Skin epidermis (tissue), 12 donors: ENCODE results near the gene TSPAN9.
"Not testable (repeated sequence)": the region's sequence is repeated elsewhere in the genome, so short reads cannot be mapped to it uniquely, and the experiment has no call there.

Source experiments
- H3K27ac ChIP-seq, 21 experiments: fragments of 200-600 bp; sonication (generic) in 11 of 21; one replicate each; pipeline ENCODE4 v1.5.0; 2020; ENCODE audit warnings: mild to moderate bottlenecking in 3 of 21, inconsistent platforms in 2 of 21, moderate library complexity in 2 of 21
- H3K4me3 ChIP-seq, 7 experiments: fragments of 200-600 bp; sonication (generic) in 2 of 7; one replicate each; pipeline ENCODE4 v1.5.0; 2020; ENCODE audit warnings: inconsistent platforms in 2 of 7, mild to moderate bottlenecking in 2 of 7, moderate library complexity in 1 of 7

The TSPAN9 gene

DNA sequence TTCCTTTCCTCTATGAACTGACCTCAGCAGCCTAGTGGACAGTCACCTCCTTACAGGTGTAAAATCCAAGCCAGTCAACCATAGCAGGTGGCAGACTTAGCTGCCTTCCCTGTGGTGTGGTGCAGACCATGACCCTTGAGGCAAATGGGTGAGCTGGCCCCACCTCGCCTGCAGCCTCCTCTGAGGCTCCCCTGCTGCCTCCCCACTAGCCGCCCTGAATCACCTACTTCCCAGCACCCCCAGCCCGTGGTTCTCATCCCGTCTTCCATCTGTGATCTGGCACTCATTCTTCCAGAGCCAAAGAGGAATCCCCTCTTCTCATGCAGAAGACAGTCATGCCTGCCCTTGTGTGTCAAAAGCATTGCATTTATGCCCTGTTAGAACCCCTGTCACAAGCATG lies 34.4 kb upstream of the TSPAN9 start:
- no peak overlapping the region for H3K27ac ChIP-seq

DNA sequence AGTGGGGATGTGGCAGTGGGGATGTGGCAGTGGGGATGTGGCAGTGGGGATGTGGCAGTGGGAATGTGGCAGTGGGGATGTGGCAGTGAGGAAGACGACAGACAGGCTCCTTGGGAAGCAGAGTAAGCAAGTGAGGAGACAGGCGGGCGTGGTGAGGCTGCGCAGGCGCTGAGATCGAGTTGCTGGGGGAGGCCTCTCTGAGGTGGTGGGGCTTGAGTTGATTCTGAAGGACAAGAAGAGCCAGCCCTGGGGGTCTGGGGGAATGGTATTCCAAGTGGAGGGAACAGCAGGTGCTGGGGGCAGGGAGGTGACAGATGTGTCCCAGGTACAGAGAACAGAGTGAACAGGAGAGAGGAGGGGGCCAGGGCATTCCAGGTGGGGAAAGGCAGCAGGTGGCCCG lies 33.8 kb upstream of the TSPAN9 start:
- H3K4me3 ChIP-seq: no peak overlapping the region
- H3K27ac ChIP-seq: no peak overlapping the region

More for the DNA sequence above, 34.4 kb upstream of the TSPAN9 start:
- no peak overlapping the region for H3K4me3 ChIP-seq

DNA sequence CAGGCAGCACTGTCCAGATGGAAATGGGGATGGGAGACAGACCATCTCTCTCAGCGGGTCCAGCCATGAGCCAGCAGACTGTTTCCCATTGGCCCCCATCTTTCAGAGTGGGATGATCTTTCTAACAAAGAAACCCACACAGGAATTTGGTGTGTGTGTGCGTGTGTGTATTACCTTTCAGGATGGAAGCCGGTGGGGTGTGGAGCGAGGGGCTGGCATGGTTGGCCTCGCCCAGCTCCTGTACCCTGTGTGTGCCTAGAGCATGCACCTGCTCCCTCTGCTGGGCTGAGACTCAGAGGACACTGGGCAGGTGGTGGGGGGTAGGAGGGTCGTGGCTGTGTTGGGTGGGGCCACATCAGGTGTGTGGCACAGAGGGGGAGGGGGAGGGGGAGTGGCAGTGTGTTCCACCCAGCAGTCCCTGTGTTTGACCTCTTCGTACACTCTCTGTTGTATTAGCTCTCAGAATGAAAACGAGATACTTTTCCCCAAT lies 33.0 kb upstream of the TSPAN9 start:
- Histone ChIP-seq H3K27ac (no peak overlapping the region), H3K4me3 (no peak overlapping the region)

DNA sequence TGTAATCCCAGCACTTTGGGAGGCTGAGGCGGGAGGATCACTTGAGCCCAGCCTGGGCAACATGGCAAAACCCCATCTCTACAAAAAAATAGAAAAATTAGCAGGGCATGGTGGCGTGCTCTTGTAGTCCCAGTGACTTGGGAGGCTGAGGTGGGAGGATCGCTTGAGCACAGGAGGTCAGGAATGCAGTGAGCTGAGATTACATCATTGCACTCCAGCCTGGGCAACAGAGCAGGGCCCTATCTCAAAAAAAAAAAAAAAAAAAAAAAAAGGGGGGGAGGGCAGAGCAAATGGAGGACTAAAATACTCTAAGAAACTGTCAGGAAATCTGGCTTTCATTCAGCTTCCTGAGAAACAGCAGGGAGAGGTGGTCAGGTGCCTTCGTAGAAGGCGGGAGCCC lies 31.7 kb upstream of the TSPAN9 start:
- H3K4me3 ChIP-seq: no peak overlapping the region
- H3K27ac ChIP-seq: no peak overlapping the region

DNA sequence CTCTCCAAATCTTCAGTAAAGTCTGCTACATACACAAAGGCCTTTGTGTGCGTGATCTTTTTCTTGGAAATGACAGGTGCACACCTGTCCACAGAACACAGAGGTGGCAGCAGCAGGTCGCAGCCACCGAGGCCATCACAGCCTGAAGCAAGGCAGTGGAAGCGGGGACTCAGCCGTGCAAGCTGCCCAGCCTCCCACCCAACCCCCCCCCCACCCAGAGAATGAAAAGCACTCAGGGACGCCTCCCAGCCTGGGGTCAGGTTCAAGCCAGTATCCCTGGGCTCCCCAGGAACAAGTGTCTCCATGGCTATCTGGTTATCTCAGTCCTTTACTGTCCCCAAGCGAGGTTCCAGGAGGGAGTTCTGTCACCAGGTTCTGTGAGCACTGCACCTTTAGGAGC lies 31.2 kb upstream of the TSPAN9 start:
- Histone ChIP-seq H3K4me3 (no peak overlapping the region), H3K27ac (no peak overlapping the region)

DNA sequence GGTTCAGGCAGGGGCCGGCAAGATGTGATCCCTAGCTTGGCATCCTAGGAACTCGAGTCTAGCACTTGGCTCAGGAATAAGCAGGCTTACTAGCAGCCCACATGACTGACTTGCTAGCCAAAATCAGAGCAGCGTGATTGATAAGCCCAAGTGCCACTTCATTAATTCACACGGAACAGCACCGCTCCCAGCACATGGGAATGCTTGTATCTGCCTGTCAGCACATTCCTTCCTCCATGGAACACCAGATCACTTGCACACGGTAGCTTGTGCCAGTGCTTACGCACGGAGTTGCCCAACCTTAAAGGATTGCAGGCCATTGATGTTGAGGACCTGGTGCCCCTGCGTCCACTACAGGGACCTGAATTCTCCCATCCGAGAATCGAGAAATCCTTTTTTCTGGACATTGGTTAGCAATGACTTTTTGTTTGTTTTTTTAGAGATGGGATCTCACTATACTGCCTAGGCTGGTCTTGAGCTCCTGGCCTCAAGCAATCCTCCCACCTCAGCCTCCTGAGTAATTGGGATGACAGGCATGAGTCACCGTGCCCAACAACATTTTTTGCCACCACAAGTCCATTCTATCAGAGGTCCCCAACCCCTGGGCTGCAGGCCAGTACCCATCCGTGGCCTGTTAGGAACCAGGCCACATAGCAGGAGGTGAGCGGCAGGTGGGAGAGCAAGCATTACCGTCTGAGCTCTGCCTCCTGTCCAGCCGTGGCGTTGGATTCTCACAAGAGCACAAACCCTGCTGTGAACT lies 30.6 kb upstream of the TSPAN9 start:
- Histone ChIP-seq H3K27ac (no peak overlapping the region), H3K4me3 (no peak overlapping the region)

DNA sequence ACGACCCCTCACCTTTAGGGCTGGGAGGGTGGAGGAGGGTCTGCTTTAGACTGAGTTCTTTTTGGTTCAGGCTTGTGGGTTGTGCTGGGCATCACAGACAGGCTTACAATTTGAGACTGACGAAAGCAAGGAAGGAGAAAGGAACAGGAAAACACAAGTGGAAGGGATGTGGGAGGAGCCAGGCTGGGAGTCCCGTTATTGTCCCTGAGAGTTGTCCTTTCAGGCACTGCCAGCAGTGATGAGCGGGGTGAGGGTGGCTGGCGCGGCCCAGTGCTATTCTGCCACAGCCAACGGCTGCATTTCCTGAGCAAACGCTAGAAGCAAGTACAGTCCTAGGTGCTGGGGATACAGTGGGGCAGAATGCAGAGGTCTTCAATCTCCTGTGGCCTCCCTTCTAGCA lies 29.2 kb upstream of the TSPAN9 start:
- no peak overlapping the region for H3K27ac ChIP-seq

DNA sequence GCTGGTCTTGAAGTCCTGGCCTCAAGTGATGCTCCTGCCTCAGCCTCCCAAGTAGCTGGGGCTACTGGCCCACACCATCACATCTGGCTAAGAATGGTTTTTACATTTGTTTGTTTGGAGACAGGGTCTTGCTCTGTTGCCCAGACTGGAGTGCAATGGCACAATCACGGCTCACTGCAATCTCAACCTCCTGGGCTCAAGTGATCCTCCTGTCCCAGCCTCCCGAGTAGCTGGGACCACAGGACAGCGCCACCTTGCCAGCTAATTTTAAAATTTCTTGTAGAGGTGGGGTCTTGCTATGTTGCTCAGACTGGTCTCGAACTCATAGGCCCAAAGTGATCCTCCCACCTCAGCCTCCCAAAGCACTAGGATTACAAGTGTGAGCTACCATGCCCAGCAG lies 28.6 kb upstream of the TSPAN9 start:
- H3K4me3 ChIP-seq: no peak overlapping the region
- no peak overlapping the region for H3K27ac ChIP-seq

More for the DNA sequence above, 29.2 kb upstream of the TSPAN9 start:
- no peak overlapping the region for H3K4me3 ChIP-seq

DNA sequence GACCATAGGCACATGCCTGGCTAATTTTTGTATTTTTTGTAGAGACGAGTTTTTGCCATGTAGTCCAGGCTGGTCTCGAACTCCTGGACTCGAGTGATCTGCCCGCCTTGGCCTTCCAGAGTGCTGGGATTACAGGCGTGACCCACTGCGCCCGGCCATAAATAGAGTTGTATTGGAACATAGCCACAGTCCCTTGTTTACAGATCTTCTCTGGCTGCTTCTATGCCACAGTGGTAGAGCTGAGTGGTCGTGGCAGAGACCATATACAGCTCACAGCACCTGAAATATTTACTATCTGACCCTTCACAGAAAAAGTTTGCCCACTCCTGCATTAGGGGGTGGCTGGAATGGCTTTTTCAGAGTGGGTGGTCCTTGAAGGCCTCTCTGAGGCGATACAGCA lies 28.0 kb upstream of the TSPAN9 start:
- Histone ChIP-seq H3K27ac (no peak overlapping the region), H3K4me3 (no peak overlapping the region)

DNA sequence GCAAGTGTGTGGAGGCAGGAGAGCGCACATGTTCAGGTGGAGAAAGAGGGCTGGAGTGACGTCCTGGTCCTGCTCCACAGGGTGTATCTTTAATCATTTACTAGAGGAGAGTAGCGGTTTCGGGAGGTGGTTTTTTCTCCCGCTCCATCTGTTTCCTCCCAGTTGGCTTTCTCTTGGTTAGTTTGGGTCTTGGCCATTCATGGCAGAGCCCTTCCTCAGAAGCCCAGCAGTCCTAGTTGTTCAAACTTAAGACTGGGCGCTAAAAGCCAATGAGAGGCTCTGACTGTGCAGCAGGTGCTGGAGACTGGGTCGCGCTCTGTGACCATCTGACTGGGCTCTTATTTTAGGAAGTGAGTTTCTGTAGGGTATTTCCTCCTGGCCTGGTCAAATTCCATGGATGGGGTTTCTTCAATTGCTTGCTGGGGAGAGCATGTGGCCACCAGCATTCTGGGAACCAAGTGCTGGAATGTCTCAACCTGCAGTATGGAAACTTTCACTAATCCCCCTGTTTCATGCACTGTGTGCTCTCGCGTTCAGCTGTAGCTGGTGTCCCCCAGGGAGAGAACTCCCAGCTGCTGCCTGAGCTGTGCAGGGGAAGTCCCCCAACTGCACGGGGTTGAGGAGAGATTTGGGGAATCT lies 27.4 kb upstream of the TSPAN9 start:
- H3K4me3 ChIP-seq: no peak overlapping the region
- no peak overlapping the region for H3K27ac ChIP-seq

DNA sequence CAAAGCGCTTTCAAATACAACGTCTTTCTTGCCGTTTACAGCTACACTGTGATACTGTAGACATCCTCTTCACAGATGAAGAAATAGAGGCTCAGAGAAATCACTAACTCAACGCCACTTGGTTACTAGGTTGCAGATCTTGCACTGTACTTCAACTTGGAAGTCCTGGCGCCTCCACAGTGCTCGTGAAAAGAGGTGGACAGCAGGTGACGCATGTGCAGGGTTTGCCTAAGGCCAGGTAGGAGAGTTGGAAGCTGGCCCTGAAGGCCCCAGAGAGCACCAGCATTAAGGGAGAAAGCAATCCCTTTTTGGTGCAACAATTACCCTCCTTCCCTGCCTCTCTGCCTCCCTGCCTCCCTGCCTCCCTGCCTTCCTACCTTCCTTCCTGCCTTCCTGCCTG lies 22.8 kb upstream of the TSPAN9 start:
- Histone ChIP-seq H3K4me3 (no peak overlapping the region), H3K27ac (peak overlapping the region in 1 of 21 experiments; percentile 56)

DNA sequence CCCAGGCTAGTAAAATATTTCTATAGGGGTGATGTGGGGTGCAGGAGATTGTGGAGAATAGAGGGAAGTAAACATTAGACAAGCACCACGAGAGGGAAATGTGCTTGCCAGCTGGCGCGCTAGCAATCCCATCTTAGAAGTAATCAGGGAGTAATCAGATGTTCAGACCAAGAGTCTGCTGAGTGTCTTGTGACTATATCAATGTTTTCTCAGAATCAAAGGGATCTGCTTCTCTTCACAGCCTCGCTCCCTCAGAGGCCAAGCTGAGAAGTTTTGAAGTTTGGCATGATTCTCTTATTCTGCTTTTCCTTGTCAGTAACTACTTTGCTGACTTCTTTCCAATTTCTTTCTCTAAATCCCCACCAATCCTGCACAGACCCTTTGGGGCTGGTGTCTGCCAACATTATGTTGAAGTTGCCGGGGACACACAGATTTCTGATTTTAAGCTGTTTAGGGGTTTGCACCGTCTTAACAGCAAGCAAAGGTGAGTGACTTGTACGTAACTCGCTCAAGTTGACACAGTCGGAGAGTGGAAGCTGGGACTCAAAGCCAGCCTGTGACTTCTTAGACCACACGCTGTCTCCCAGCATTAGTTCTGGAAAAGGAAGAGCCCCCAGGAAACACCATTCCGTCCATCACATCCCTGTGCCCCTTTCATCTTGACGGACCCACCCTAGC lies 22.0 kb upstream of the TSPAN9 start:
- Histone ChIP-seq H3K27ac (peak overlapping the region in 8 of 21 experiments; percentile 2 to 69 (median 47)), H3K4me3 (no peak overlapping the region)

DNA sequence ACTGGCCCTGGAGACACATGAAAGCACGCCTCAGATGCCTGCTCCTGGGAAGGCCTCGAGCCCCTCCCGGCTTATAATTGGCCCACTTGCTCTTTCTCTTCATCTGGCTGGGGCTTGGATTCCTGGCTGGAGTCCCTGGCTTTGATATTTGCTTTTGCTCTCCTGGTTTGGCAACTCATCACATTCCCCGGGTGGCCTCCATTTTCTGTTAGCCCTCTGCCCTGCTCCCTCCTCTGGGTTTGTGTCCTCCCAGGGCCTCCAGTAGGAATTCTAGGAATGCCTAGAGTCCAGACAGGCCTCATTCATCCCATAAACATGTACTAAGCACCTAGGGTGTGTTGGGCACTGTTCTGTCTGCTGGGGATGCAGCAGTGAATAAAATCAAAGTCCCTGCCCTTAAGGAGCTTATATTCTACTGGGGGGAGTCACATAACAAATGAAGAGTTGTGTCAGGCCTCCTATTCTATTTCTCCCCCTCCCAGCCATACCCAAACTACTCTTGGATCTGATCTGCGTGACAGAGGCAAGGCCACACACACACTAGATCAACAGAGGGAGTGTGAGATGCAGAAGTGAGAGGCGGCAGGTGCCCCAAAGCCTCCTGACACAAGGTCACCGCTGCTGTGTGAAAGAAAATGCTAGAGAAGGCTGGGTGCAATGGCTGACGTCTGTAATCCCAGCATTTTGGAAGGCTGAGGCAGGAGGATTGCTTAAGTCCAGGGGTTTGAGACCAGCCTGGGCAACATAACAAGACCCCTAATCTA lies 21.3 kb upstream of the TSPAN9 start:
- Histone ChIP-seq H3K4me3 (no peak overlapping the region), H3K27ac (peak overlapping the region in 7 of 21 experiments; percentile 15 to 69 (median 55))

DNA sequence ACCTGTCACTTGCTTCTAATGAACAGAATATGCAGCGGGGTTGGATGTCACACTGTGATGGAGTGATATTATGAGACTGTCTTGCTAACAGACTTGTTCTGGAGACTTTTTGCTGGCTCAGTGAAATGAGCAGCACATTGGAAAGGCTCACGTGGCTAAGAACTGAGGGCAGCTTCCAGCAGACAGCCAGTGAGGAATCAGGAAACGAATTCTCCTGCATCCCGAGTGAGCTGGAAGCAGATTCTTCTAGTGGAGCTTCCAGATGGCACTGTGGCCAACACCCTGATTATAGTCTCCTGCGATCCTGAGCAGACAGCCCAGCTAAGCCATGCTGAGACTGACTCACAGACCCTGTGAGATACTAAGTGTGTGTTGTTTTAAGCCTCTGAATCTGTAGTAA lies 16.1 kb upstream of the TSPAN9 start:
- Histone ChIP-seq H3K4me3 (no peak overlapping the region), H3K27ac (peak overlapping the region in 1 of 21 experiments; percentile 10)

DNA sequence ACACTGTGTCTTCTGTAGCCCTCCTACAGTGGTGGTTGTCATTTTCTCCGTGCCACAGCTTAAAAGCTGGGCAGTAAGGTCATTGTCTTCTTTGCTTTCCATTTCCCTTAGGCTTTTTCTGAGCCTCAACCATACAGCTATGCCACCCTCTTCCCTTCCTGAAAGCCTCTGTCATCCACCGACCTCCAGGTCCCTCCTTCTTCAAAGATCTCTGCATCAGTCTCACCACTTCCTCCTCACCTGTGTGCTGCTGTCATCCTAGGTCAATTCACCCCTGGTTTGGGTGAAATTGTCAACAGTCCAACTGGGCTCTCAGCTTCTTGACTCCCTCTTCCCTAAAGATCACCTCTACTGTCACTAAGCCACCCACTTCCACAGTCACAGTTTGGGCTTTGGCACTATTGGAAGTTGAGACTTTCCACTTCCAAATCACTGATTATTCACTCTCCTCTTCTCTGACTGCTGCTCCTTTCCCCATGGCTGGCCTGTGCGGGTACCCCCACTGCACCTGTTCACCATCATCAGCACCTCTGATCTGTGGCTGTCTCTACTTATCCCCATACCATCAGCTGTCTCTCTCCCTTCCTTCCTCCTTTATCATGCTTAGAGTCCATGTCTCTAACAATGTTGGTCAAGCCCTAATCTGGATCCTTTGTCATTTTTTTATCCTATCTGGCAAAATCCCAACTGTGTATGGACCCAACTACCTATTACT lies 15.5 kb upstream of the TSPAN9 start:
- Histone ChIP-seq H3K4me3 (no peak overlapping the region), H3K27ac (peak overlapping the region in 1 of 21 experiments; percentile 10)

DNA sequence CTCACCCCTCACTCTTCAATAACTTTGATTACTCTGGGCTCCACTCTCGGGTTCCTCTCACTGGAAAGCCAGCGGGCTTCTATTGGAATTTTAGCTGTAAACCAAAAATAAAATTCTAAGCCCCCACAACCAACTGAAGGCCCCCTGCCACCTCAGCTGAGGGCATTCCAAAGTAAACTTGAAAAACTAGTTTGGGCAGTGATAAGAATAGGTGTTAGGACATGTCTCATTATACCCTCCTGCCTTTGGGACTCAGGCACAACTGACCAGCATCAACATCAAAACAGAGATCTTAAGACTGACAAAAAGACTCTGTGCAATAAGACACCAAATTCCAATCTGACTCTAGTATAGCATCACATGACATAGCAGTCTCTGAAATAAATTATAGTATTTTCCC lies 11.9 kb upstream of the TSPAN9 start:
- Histone ChIP-seq H3K4me3 (no peak overlapping the region), H3K27ac (no peak overlapping the region)

DNA sequence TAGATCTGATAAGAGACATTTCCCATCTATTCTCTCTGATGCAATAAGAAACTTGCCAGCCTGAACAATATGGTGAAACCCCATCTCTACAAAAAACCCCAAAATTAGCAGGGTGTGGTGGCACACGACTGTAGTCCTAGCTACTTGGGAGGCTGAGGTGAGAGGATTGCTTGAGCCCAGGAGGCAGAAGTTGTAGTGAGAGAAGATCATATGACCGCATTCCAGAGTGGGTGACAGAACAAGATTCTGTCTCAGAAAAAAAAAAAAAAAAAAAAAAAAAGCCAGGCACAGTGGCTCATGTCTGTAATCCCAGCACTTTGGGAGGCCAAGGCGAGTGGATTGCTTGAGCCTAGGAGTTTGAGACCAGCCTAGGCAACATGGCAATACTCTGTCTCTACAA lies 11.3 kb upstream of the TSPAN9 start:
- not testable (repeated sequence) for H3K4me3 ChIP-seq, H3K27ac ChIP-seq

DNA sequence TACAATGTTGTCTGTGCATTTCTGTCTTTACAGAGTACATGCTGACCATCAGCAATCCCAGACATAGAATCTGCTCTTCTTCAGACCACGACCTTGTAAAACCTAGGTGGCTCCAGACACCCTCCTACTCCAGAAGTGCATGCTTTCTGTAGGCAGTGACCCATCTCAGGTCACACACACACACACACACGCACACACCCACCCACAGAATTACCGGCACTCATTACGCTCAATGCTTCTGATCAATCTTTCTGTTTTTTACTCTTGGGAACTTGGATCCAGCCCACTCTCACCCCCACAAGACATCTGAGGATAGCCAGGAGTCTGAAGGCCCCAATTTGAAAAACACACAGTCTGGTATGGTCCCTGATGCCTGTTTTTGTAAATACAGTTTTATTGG lies 7.5 kb upstream of the TSPAN9 start:
- no peak overlapping the region for H3K4me3 ChIP-seq
- no peak overlapping the region for H3K27ac ChIP-seq

DNA sequence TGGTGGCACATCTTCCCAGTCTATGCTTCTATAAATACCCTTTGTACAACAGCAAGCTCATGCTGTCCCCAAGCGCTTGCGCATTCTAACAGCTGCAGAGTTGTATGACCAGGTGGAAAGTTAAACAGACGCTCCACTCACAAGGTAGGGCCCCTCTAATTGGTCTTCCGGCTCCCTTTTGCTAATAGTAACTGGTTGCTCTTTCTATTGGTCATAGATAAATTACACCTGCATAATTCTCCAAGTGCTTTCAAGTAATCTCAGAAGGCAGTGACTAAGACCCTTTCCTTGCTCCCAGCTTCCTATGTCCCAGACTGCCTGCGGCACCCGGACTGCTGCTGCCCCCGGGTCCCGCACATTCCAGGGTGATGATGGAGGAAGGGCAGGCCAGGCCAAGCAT lies 6.1 kb upstream of the TSPAN9 start:
- Histone ChIP-seq H3K4me3 (no peak overlapping the region), H3K27ac (no peak overlapping the region)

DNA sequence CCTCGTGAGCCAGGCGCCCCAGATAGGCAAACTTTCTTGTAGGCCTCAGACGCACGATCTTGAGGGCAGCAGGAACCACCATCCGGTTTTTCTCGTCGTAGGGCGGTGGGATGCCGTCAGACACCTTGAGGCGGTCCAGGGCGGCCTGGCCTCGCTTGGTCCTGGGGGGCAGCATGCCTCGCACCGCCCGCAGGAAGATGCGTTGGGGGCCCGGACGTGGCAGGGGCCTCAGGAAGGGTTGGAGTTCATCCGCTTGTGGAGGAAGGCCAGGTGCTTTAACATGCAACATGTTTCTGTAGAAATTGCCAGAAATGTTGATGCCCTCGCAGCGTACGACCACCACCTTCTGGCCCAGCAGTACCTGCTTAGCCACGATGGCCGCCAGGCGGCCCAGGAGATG lies 5.5 kb upstream of the TSPAN9 start:
- Histone ChIP-seq H3K4me3 (no peak overlapping the region), H3K27ac (no peak overlapping the region)
